GM21825 (cell line): ENCODE results near the gene MYH14.

Experiments used
- ATAC-seq: cut with Tn5 transposase; IDR thresholded peaks from one replicate; pipeline ENCODE4 v1.9.1; 2021; ENCODE audit warnings: mild to moderate bottlenecking, moderate library complexity; ENCODE audit not compliant: unreplicated experiment

The MYH14 gene

DNA sequence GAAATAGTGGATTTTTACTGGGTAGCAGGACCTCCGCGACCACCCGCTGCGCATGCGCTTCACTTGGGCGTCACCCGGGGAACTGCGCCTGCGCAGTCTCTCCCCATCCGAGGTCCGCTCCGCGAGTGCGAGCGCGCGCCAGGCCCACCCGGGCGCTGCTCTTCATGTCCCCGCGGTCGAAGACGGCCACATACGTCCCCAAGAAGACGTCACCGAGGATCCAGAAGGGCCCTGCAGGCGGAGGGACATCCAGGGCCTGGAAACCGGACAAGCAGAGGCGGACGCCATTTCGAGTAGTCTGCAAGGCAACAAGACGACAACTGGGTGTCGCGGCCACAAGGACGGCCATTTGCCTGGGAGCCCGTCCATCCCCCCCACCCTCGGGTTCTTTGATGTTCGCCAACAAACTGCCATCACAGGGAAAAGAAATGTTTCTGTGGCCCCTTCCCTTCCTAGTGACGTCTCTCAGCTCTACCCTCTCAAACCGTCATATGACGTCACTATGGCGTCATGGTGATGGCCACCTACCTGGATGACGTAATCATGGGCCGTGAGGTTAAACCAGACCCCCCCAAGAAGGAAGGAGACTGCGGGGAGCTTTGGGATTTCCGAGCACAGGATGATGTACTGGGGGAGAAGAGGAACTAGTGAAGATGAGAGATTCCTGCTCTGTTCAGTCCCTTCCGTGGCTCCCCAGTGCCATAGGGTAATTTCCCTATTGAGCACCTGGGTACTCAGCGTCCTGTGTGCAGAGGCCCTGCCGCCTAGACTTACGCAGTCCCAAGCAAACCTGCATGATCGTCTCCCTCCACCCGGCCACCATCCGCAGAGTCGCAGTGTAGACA lies 155.3 kb downstream of the MYH14 start:
- ATAC-seq, result no peak

DNA sequence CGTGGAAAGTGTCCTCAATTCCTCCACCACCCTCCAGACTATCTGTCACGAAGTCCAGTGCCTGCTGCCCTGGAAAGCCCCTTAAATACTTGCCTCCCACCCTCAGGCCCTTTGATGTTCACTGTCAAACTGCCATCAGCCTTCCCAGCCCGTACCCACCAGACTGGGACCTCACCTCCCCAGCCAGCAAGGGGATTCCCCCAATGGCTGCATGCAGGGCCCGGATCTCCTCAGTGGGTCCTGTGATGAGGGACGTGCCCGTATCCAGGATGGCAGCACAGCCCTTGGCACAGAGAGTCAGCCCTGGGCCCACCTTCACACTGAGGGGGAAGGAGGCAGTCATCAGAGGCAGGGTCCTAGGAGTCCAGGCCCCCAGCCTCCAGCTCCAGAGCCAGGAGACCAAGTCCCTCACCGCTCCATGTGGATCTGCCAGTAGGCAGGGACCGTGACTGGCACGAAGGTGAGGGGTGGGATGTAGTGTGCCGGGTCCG lies 156.0 kb downstream of the MYH14 start:
- ATAC-seq, result no peak
